Subcutaneous adipose tissue (tissue), 4 donors: ENCODE results near the gene ENTREP3. TPM values are rescaled to one million over a fixed set of nuclear protein-coding genes. Genes with fewer than 3 reads are reported as not detected.

Experiments used
- CTCF ChIP-seq: fragments of 450-650 bp; IDR thresholded peaks from one replicate; pipeline ENCODE4 v1.5.1; 2016; ENCODE audit warnings: low read depth, mild to moderate bottlenecking, control low read depth, antibody characterized with exemption, moderate library complexity
- total RNA-seq, 4 donors: library from RNA; depleted of rRNA; stranded (reverse); fragments of >200 nt; gene quantifications; one replicate each; pipeline ENCODE4 v1.1.0, GENCODE V29; 2016

Gene ENTREP3
- total RNA-seq, 4 donors from 2014 or later, result 5.4 to 20.3 (median 14.2) TPM

- no peak for TF ChIP-seq CTCF
Observed at GRCh38 chr1:155253208-155253607, 2.1 kb downstream of the ENTREP3 start.

GRCh38 chr1:155251566-155251965 lies 3.7 kb downstream of the ENTREP3 start:
- no peak for TF ChIP-seq CTCF

- TF ChIP-seq CTCF, result no peak
Observed at GRCh38 chr1:155250633-155251449, 4.4 kb downstream of the ENTREP3 start.

GRCh38 chr1:155250246-155250632 lies 5.0 kb downstream of the ENTREP3 start:
- TF ChIP-seq CTCF, result no peak

- TF ChIP-seq CTCF, result no peak
Observed at GRCh38 chr1:155247667-155248553, 7.4 kb downstream of the ENTREP3 start.

- TF ChIP-seq CTCF, result no peak
Observed at GRCh38 chr1:155245163-155245524, 10.1 kb downstream of the ENTREP3 start.
